ENCODE data around the gene UBASH3B.

UBASH3B gene

DNA sequence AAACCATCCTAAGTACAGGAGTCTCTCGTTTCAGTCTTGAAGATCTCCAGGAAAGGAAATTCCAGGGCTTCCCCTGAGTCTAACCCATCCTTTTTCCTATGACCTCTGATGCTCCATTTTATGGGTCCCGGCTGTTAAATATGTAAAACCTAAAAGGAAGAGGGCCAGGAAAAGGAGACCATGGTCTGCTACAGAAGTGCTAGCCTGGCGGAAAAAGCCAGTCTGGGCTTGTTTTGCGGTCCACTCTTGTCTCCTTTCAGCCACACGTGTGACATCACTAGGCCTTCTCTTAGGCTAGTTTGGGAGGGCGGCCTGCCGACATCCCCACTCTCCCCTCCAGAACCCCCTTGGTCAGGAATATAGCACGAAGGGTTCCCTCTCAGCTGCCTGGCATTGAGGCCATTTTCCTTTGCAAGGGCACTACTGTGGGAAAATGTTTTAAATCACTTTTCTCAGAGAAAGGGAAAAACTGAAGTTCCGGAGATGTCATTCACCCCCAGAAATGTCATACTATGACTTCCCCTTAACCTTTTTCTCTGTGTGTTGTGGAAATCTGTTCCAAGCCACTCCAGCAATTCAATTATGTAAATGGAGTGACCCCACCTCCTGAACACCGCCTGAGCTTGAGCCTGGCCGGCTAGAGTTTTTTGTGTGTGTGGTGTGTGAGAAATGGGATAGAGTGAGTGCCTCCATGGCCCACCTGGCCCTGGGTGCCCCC lies 86.9 kb downstream of the UBASH3B start:
- Histone ChIP-seq H3K9me3 (no peaks in the 10 kb centered on the region), H3K36me3 (no peaks in the 10 kb centered on the region), H3K4me3 (ENCODE audit: low read depth, low read length) (no peak overlapping the region), H3K4me1 (no peaks in the 10 kb centered on the region), H3K27me3 (peaks cover 3% of the 10 kb centered on the region)
- TF ChIP-seq, protein P1, sequence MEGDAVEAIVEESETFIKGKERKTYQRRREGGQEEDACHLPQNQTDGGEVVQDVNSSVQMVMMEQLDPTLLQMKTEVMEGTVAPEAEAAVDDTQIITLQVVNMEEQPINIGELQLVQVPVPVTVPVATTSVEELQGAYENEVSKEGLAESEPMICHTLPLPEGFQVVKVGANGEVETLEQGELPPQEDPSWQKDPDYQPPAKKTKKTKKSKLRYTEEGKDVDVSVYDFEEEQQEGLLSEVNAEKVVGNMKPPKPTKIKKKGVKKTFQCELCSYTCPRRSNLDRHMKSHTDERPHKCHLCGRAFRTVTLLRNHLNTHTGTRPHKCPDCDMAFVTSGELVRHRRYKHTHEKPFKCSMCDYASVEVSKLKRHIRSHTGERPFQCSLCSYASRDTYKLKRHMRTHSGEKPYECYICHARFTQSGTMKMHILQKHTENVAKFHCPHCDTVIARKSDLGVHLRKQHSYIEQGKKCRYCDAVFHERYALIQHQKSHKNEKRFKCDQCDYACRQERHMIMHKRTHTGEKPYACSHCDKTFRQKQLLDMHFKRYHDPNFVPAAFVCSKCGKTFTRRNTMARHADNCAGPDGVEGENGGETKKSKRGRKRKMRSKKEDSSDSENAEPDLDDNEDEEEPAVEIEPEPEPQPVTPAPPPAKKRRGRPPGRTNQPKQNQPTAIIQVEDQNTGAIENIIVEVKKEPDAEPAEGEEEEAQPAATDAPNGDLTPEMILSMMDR (IDR thresholded peaks at IDR 0.05; ENCODE audit: low read depth, low read length): no peak
- DNase-seq: no peak

DNA sequence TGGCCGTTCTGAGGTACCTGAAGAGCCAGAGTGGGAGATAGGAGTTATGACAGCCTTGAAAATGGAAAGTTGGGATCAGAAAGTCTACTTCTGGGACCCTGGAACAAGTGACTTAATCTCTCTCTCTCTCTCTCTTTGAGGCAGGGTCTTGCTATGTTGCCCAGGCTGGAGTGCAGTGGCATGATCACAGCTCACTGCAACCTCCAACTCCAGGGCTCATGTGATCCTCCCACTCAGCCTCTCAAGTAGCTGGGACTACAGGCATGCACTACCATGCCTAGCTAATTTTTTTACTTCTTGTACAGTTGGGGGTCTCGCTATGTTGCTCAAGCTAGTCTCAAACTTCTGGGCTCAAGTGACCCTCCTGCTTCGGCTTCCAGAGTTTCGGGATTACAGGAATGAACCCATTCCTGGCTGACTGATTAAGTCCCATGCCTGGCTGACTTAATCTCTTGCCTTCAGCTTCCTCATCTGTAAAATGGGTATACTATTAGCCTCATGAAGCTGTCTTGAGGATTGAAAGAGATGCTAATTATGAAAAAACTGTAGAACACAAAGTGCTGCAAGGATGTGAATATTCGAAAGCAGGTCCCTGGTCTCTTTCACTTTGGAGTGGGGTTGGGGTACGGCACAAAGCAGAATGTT lies 87.7 kb downstream of the UBASH3B start:
- Histone ChIP-seq H3K4me1 (no peaks in the 10 kb centered on the region), H3K4me3 (ENCODE audit: low read depth, low read length) (no peak overlapping the region), H3K9me3 (no peaks in the 10 kb centered on the region), H3K36me3 (no peaks in the 10 kb centered on the region), H3K27me3 (peaks cover 3% of the 10 kb centered on the region)
- TF ChIP-seq, protein P1 (IDR thresholded peaks at IDR 0.05; ENCODE audit: low read depth, low read length): no peak
- DNase-seq: no peak

DNA sequence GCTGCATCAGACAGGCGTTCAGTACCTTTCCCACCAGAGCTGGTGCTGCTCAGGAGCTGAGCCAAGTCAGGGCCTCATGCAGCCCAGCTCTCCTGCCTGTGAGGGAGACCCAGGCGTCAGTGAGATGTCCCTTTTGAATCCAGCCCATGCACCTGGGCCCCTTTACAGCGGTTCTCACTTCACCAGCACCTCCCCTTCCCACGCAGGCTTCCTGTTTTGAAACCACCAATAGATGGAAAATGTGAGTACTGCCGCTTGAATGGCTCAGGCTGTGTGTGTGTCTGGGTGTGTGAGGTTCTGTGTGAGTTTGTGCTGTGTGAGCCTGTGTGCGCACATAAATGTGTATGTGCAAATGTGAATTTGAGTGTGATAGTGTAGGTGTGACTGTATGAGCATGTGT lies 88.4 kb downstream of the UBASH3B start:
- Histone ChIP-seq H3K4me1 (no peaks in the 10 kb centered on the region), H3K9me3 (no peaks in the 10 kb centered on the region), H3K27me3 (peaks cover 3% of the 10 kb centered on the region), H3K36me3 (no peaks in the 10 kb centered on the region), H3K4me3 (ENCODE audit: low read depth, low read length) (no peak overlapping the region)
- DNase-seq: no peak
- TF ChIP-seq, protein P1 (IDR thresholded peaks at IDR 0.05; ENCODE audit: low read depth, low read length): no peak

- Histone ChIP-seq H3K4me1 (no peaks in the 10 kb centered on the region), H3K36me3 (no peaks in the 10 kb centered on the region), H3K27me3 (peaks cover 3% of the 10 kb centered on the region), H3K4me3 (ENCODE audit: low read depth, low read length) (no peak overlapping the region), H3K9me3 (no peaks in the 10 kb centered on the region)
- TF ChIP-seq, protein P1 (IDR thresholded peaks at IDR 0.05; ENCODE audit: low read depth, low read length): no peak
- DNase-seq: no peak
Measured at GRCh38 chr11:122744357-122744756, 88.8 kb downstream of the UBASH3B start.

- H3K36me3 ChIP-seq: no peaks in the 10 kb centered on the region
- TF ChIP-seq, protein P1 (IDR thresholded peaks at IDR 0.05; ENCODE audit: low read depth, low read length): no peak
- peaks cover under 1% of the 10 kb centered on the region for H3K27me3 ChIP-seq
- no peak overlapping the region for H3K4me3 ChIP-seq (ENCODE audit: low read depth, low read length)
- H3K9me3 ChIP-seq: no peaks in the 10 kb centered on the region
- DNase-seq: no peak
- H3K4me1 ChIP-seq: no peaks in the 10 kb centered on the region
Measured at GRCh38 chr11:122745111-122745510, 89.6 kb downstream of the UBASH3B start.

- H3K36me3 ChIP-seq: no peaks in the 10 kb centered on the region
- H3K4me1 ChIP-seq: no peaks in the 10 kb centered on the region
- TF ChIP-seq, protein P1 (IDR thresholded peaks at IDR 0.05; ENCODE audit: low read depth, low read length): no peak
- no peak overlapping the region for H3K4me3 ChIP-seq (ENCODE audit: low read depth, low read length)
- no peaks in the 10 kb centered on the region for H3K9me3 ChIP-seq
- H3K27me3 ChIP-seq: peaks cover 1% of the 10 kb centered on the region
- no peak for DNase-seq
Measured at GRCh38 chr11:122746050-122746478, 90.5 kb downstream of the UBASH3B start.

Measured in BE2C (cell line).